ENCODE results near the gene MAP4K3. TPM values are rescaled to one million over a fixed set of nuclear protein-coding genes. Genes with fewer than 3 reads are reported as not detected.

MAP4K3 gene
- total and polyA plus RNA-seq, 2 of the 8 experiments (the other 6 are each of a cell fraction or from before 2014, with no cell fraction given): 11.4 to 63.0 TPM

DNA sequence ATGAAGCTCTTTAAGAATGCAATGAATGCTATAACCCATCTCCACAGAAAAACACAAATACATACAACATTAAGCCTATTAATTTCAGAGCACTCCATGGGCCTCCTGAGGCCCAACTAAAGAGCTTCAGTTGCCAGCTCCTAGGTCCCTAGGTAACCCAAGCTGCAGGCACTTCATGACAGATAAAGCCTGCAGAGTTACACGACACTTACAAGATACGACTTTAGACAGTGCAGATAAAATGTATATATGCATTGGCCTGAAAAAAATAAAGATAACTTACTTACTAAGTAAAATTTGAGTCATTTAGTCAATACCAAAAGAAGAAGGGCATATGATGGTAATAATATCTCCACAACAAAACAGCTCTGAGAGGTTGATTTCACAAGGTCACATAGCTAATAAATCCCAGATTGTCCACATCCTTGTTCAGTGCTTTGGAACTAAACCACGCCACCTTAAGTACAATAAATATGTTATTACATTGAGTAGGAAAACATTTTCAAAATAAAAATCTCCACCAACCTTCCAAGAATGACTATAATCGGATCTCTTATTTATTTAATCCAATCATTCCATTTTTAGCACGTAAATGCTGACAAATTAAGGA is 3.4 kb downstream of the MAP4K3 start:
- H3K18ac ChIP-seq (ENCODE audit: extremely low read depth, low read length): no peak overlapping the region
- no peak overlapping the region for H4K91ac ChIP-seq (replicated peaks; ENCODE audit: insufficient read length, low read length)
- no peaks in the 10 kb centered on the region for H3K27me3 ChIP-seq (replicated peaks in 1 of 4; ENCODE audit: control insufficient read depth in 3 of 4, extremely low read depth in 1 of 4, insufficient read depth in 3 of 4, low read length in 3 of 4)
- FAIRE-seq (no peak), DNase-seq (ENCODE audit: low read depth in 1 of 2, low spot score in 2 of 2) (no peak)
- H3K14ac ChIP-seq (ENCODE audit: insufficient read length): no peak overlapping the region
- no peak overlapping the region for H2BK20ac ChIP-seq (ENCODE audit: low read length)
- no peak overlapping the region for H3K27ac ChIP-seq (ENCODE audit: low read depth, low read length)
- H2AFZ ChIP-seq (ENCODE audit: low read length): no peak overlapping the region
- no peak overlapping the region for H3K56ac ChIP-seq (replicated peaks; ENCODE audit: insufficient read length, low read depth, low read length)
- peaks cover 4 to 17% (median 7%) of the 10 kb centered on the region in 4 experiments; a peak in 6 of 7 replicates for H3K4me1 ChIP-seq (replicated peaks in 1 of 4; ENCODE audit: control insufficient read depth in 3 of 4, insufficient read depth in 4 of 4, low read length in 3 of 4)
- no peak overlapping the region for H3K4me3 ChIP-seq (ENCODE audit: extremely low read depth in 1 of 4, insufficient read depth in 2 of 4, low read depth in 3 of 4, low read length in 4 of 4)
- no peak overlapping the region for H3K23ac ChIP-seq (ENCODE audit: insufficient read length)
- H3K79me1 ChIP-seq (ENCODE audit: low read depth, low read length): peaks cover 4% of the 10 kb centered on the region; the same call in 1 of the 2 replicates
- no peak overlapping the region for H2BK120ac ChIP-seq (replicated peaks; ENCODE audit: low read depth, low read length)
- WGBS, 2 experiments (ENCODE audit: extremely low coverage in 1 of 2, insufficient coverage in 1 of 2, insufficient read length in 1 of 2, insufficient replicate concordance in 2 of 2, low coverage in 1 of 2, low lambda C conversion rate in 2 of 2, missing lambda C conversion rate in 1 of 2): 88% methylated on average over 5 of the region's 5 CpGs; no CpG with 5 or more reads in 1 of the 2 experiments
- TF ChIP-seq JUN (IDR thresholded peaks at IDR 0.05; ENCODE audit: low read depth, low read length) (no peak), EP300 (IDR thresholded peaks at IDR 0.05; ENCODE audit: borderline replicate concordance in 1 of 2, low read depth in 2 of 2, low read length in 2 of 2) (no peak), SIRT6 (IDR thresholded peaks at IDR 0.05; ENCODE audit: low read length) (no peak), NRF1 (IDR thresholded peaks at IDR 0.05; ENCODE audit: low read depth, low read length) (no peak), HDAC2 (IDR thresholded peaks at IDR 0.05; ENCODE audit: borderline replicate concordance in 1 of 2, low read depth in 2 of 2, low read length in 2 of 2) (no peak), KDM4A (IDR thresholded peaks at IDR 0.05; ENCODE audit: low read depth, low read length, severe bottlenecking) (no peak)
- no peaks in the 10 kb centered on the region for H3K9me3 ChIP-seq (ENCODE audit: insufficient read depth in 2 of 2, low read depth in 1 of 2, low read length in 1 of 2)
- no peak overlapping the region for H4K5ac ChIP-seq (ENCODE audit: insufficient read length, low read depth, low read length)
- no peak overlapping the region for H2BK12ac ChIP-seq (ENCODE audit: low read depth, low read length)
- H3K36me3 ChIP-seq (ENCODE audit: control insufficient read depth in 2 of 4, insufficient read depth in 4 of 4, low read length in 3 of 4): no peaks in the 10 kb centered on the region
- ChIA-PET CTCF (ENCODE audit: partially characterized antibody) (interaction anchor here (0.9 to 2.3 kb wide), 4 partner anchors 21 to 190 kb away, joined by 3 to 5 read pairs (median 3); no protein-coding TSS in a partner anchor), POLR2A (ENCODE audit: partially characterized antibody) (no interaction called here)
- no peak overlapping the region for H4K8ac ChIP-seq (ENCODE audit: extremely low read depth, insufficient read depth, low read length)
- H3K23me2 ChIP-seq (ENCODE audit: low read depth, low read length): peaks cover 14% of the 10 kb centered on the region
- H4K20me1 ChIP-seq (replicated peaks in 1 of 2; ENCODE audit: control insufficient read depth in 1 of 2, insufficient read depth in 2 of 2, low read length in 2 of 2): peaks cover 15 to 18% of the 10 kb centered on the region in 2 experiments
- H2BK5ac ChIP-seq (ENCODE audit: low read depth, low read length): no peak overlapping the region
- no peak overlapping the region for H2AK5ac ChIP-seq (ENCODE audit: low read depth, low read length)
- peak overlapping the region in 1 of 2 experiments; percentile 91; a peak in 1 of 4 replicates for H3K4me2 ChIP-seq (ENCODE audit: insufficient read depth in 1 of 2, low read depth in 2 of 2, low read length in 2 of 2)
- H2BK15ac ChIP-seq (ENCODE audit: low read length): no peak overlapping the region
- H3K4ac ChIP-seq (replicated peaks; ENCODE audit: insufficient read length, low read depth, low read length): no peak overlapping the region
- H3K9ac ChIP-seq (replicated peaks in 1 of 4; ENCODE audit: extremely low read depth in 1 of 4, low read depth in 3 of 4, low read length in 3 of 4): no peak overlapping the region
- H3K79me2 ChIP-seq (ENCODE audit: control insufficient read depth in 1 of 2, insufficient read depth in 2 of 2, low read length in 2 of 2): peaks cover 22 to 78% of the 10 kb centered on the region in 2 experiments
